DND-41 (cell line): ENCODE data around the gene CNDP2.
"Not testable (repeated sequence)": the region's sequence is repeated elsewhere in the genome, so short reads cannot be mapped to it uniquely, and the experiment has no call there.

ENCODE experiments used
- ATAC-seq: fragments of 200-7000 bp; cut with Tn5 transposase; 3 replicates; pipeline ENCODE4 v1.9.1; 2021; ENCODE audit warnings: low read depth; ENCODE audit not compliant: insufficient read depth
- DNase-seq: peaks from one replicate; pipeline ENCODE4 v3.0.0-alpha.2; 2020
- H2AFZ ChIP-seq: 2 replicates; pipeline ENCODE4 v1.6.0; 2012; ENCODE audit warnings: low read depth, low read length
- H3K27ac ChIP-seq: 2 replicates; pipeline ENCODE4 v1.5.1; 2012; ENCODE audit warnings: low read length, inconsistent platforms
- H3K27me3 ChIP-seq: fragments of 200-600 bp; sonication (generic); 2 replicates; pipeline ENCODE4 v1.6.0; 2012; ENCODE audit warnings: low read length, mild to moderate bottlenecking, inconsistent platforms; ENCODE audit not compliant: insufficient read depth, poor library complexity
- H3K36me3 ChIP-seq: 2 replicates; pipeline ENCODE4 v1.5.1; 2012; ENCODE audit warnings: low read length, inconsistent platforms; ENCODE audit not compliant: insufficient read depth
- H3K4me1 ChIP-seq: 2 replicates; pipeline ENCODE4 v1.5.1; 2012; ENCODE audit warnings: mild to moderate bottlenecking, low read length; ENCODE audit not compliant: insufficient read depth
- H3K4me2 ChIP-seq: 2 replicates; pipeline ENCODE4 v1.6.0; 2012; ENCODE audit warnings: mild to moderate bottlenecking, moderate library complexity, low read length, inconsistent platforms; ENCODE audit not compliant: insufficient read depth
- H3K4me3 ChIP-seq, 2 experiments: fragments of 200-600 bp in 1 of 2; shearing (Covaris generic) in 1 of 2; 2 replicates each; pipeline ENCODE4 v1.5.1; 2012 to 2016; ENCODE audit warnings: inconsistent platforms in 2 of 2, low read length in 2 of 2, mild to moderate bottlenecking in 2 of 2, low read depth in 1 of 2, moderate library complexity in 1 of 2
- H3K79me2 ChIP-seq: 2 replicates; pipeline ENCODE4 v1.6.0; 2012; ENCODE audit warnings: low read length, inconsistent platforms; ENCODE audit not compliant: insufficient read depth
- H3K9ac ChIP-seq: 2 replicates; pipeline ENCODE4 v1.6.0; 2012; ENCODE audit warnings: low read depth, mild to moderate bottlenecking, inconsistent platforms, low read length, moderate library complexity
- H3K9me3 ChIP-seq: 2 replicates; pipeline ENCODE4 v1.5.1; 2012; ENCODE audit warnings: low read length, moderate library complexity, mild to moderate bottlenecking, inconsistent platforms; ENCODE audit not compliant: insufficient read depth, severe bottlenecking
- H4K20me1 ChIP-seq: 2 replicates; pipeline ENCODE4 v1.6.0; 2012; ENCODE audit warnings: low read length; ENCODE audit not compliant: insufficient read depth
- CTCF ChIP-seq: IDR thresholded peaks from 2 replicates; pipeline ENCODE4 v1.5.1; 2012; ENCODE audit warnings: borderline replicate concordance, low read length, moderate library complexity, mild to moderate bottlenecking; ENCODE audit not compliant: poor library complexity, severe bottlenecking; ENCODE audit errors: extremely low read depth
- EZH2 ChIP-seq: IDR thresholded peaks from 3 replicates; pipeline ENCODE4 v1.6.1; 2012; ENCODE audit warnings: borderline replicate concordance, low read depth, mild to moderate bottlenecking, moderate library complexity, low read length, inconsistent platforms; ENCODE audit not compliant: severe bottlenecking

Gene CNDP2

DNA sequence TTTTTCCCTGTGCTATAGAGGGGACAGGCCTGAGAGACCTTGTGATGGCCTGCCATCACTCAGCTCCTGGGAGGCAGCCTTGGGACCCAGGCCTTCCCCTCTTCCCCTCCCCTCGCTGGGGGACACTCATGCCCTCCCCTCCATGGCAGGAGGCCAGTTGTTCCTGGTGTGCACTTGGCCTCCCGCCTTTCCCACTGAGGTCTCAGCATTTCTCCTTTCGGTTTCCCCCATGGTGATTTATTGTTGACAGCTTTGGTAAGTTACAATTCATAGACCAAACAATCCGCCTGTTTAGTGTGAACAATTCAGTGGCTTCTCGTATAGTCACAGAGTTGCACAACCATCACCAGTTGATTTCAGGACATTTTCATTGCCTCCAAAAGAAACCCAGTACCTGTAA, 27.9 kb downstream of the CNDP2 start:
- Histone ChIP-seq H3K4me1 (no peaks in the 10 kb centered on the region), H4K20me1 (no peaks in the 10 kb centered on the region), H3K9ac (no peak overlapping the region), H3K9me3 (no peaks in the 10 kb centered on the region), H3K27ac (no peak overlapping the region), H3K4me2 (no peak overlapping the region), H2AFZ (no peak overlapping the region), H3K36me3 (peaks cover 22% of the 10 kb centered on the region), H3K79me2 (no peaks in the 10 kb centered on the region), H3K4me3 (no peak overlapping the region), H3K27me3 (no peaks in the 10 kb centered on the region)
- ATAC-seq (no peak), DNase-seq (no peak)
- TF ChIP-seq CTCF (no peak), EZH2 (no peak)

DNA sequence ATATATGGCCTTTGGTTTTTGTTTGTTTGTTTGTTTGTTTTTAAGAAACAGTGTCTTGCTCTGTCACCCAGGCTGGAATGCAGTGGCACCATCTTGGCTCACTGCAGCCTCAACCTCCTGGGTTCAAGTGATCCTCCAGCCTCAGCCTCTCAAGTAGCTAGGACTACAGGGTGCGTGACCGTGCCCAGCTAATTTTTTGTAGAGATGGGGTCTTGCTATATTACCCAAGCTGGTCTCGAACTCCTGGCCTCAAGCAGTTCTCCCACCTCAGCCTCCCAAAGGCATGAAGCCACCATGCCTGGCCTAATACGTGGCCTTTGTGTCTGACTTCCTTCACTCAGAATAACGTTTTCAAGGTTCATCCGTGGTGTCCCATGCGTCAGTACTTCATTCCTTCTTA, 28.8 kb downstream of the CNDP2 start:
- not testable (repeated sequence) for H3K4me1 ChIP-seq

DNA sequence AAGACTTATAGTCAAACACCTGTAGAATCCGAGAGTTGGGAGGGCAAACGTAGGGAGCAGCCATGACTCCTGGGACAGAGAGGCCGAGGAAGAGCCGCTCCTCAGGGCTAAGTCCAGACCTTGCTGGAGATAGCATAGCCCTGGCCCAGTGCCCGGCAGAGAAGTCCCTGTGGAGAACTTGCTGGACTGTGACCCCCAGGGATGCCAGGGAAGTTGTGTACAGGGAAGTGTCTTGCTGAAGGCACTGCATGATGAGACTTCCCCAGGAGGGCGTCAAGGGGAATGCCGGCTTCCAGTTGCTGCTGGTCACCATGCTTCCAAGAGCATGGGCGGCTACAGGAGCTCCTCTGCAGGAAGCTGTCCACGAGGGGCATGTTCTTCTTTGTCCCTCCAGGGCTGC, 29.6 kb downstream of the CNDP2 start:
- no peak overlapping the region for H3K9ac ChIP-seq
- H3K79me2 ChIP-seq = no peaks in the 10 kb centered on the region
- DNase-seq (no peak), ATAC-seq (no peak)
- no peak overlapping the region for H2AFZ ChIP-seq
- H4K20me1 ChIP-seq = no peaks in the 10 kb centered on the region
- peaks cover 5% of the 10 kb centered on the region; the same call in 1 of the 2 replicates for H3K36me3 ChIP-seq
- H3K4me2 ChIP-seq = no peak overlapping the region
- H3K27ac ChIP-seq = no peak overlapping the region
- peaks cover 6% of the 10 kb centered on the region for H3K27me3 ChIP-seq
- no peaks in the 10 kb centered on the region for H3K9me3 ChIP-seq
- no peak overlapping the region for H3K4me3 ChIP-seq
- no peak for TF ChIP-seq EZH2
- no peak for TF ChIP-seq CTCF
- H3K4me1 ChIP-seq = no peaks in the 10 kb centered on the region

More for the DNA sequence above, 28.8 kb downstream of the CNDP2 start:
- not testable (repeated sequence) for H3K4me3 ChIP-seq, H3K9me3 ChIP-seq, H3K79me2 ChIP-seq, H3K4me2 ChIP-seq, H3K27ac ChIP-seq, H3K27me3 ChIP-seq, ATAC-seq, H2AFZ ChIP-seq, DNase-seq, H3K9ac ChIP-seq, H4K20me1 ChIP-seq
- peaks cover 14% of the 10 kb centered on the region for H3K36me3 ChIP-seq

DNA sequence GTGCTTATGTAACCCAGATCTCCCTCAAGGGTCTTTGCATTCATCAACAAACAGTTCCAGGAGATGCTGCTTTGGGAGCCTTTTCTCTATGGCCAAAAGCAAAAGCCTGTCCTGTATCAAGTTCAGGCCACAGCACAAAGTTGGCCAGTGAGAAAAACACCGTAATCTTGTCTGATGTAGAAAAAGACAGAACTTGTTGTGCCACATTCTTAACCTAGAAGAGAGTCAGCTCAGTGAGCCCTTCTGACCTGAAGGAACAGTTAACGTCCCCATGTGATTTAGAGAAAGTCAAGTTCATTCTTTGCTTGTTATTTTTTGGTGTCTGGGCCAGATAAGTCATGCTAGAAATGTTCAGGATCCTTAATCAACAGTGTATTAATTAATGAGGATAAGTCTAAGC, 30.3 kb downstream of the CNDP2 start:
- no peak for TF ChIP-seq CTCF
- no peak for TF ChIP-seq EZH2
- Histone ChIP-seq H3K27me3 (peaks cover 6% of the 10 kb centered on the region), H2AFZ (no peak overlapping the region), H3K4me2 (no peak overlapping the region), H3K9me3 (no peaks in the 10 kb centered on the region), H3K36me3 (no peaks in the 10 kb centered on the region; the same call in 1 of the 2 replicates), H3K79me2 (no peaks in the 10 kb centered on the region), H3K27ac (no peak overlapping the region), H3K4me3 (no peak overlapping the region), H4K20me1 (no peaks in the 10 kb centered on the region), H3K9ac (no peak overlapping the region), H3K4me1 (no peaks in the 10 kb centered on the region)
- ATAC-seq (no peak), DNase-seq (no peak)
